GM21529 (cell line): ENCODE results near the gene PLA2G1B.

Experiments used
- ATAC-seq: cut with Tn5 transposase; IDR thresholded peaks from one replicate; pipeline ENCODE4 v1.9.1; 2021; ENCODE audit not compliant: unreplicated experiment

Gene PLA2G1B

DNA sequence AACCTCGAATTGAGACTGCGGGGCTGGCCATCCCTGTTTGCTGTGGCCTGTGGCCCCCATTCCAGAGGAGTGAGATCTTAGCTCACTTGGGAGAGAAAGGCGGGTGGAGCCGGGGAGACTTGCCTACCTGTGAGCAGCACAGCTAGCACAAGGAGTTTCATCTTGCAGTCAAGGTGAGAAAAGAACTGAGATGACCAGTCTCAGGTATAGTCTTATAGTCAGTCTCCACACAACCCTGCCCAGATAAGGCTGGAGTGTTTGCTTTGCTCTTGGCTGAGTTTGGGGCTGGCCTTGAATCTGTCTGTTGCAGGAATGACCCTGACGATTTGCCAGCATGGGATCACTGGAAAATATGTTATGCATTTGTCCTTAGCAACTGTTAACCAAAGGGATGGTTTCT is at the start of gene PLA2G1B:
TSS of gene PLA2G1B (minus strand) at position 187 of the 400 bp plus-strand sequence. CDS start at position 161, 26 bp downstream.
- no peak for ATAC-seq

DNA sequence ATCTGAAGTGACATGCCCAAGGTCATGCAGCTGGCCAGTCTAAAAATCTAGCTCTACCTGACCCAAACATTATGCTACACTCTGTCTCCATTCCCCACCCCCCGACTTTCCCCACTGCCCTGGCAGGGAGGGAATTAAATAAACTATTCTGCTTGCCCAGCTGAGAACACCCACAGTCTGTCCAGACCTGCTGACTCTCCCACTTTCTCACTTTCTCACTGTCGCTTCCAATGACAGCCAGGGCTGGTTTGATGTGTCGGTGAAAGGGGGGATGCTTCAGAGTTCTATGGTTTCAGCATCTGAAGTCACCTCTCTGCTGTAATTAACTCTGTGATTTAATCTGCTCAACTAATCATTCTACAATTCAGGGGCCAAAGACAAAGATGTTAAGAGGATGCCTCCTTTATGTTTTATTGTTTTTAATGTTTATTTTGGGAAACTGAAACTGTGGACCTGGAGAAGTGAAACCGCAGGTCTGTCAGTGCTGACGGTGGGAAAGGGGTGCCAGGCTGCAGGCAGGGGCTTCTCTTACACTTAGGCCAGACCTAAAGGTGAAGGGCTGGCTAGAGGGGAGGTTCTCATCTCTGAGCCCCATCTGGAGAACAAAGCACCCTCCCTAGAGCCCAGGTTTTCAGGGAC is 49.5 kb upstream of the PLA2G1B start:
- no peak for ATAC-seq

DNA sequence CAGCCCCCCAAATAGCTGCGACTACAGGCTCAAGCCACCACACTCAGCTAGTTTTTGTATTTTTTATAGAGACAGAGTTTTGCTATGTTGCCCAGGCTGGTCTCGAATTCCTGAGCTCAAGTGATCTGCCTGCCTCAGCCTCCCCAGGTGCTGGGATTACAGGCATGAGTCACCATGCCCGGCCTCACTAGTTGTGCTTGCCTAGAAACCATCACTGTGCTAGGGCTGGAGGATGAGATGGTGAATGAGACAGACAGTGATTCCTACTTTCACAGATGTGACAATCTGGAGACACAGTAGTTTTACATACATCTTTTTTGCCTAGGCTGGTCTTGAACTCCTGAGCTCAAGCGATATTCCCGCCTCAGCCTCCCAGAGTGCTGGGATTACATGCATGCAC is 48.8 kb upstream of the PLA2G1B start:
- ATAC-seq: no peak

DNA sequence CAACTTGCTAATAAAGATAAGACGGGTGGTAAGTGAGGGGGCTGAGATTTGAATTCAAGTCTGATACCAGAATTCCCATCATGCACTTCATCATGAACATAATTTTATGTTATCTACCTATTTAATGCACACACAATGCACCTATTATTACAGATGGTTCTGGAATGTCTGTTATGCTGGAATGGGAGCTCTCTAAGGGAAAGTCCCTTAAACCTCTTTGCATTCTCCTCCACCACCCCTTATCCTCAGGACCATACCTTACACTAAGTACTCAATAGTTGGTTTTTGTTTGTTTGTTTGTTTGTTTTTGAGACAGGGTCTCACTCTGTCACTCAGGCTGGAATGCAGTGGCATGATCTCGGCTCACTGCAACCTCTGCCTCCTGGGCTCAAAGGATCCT is 48.4 kb upstream of the PLA2G1B start:
- no peak for ATAC-seq

DNA sequence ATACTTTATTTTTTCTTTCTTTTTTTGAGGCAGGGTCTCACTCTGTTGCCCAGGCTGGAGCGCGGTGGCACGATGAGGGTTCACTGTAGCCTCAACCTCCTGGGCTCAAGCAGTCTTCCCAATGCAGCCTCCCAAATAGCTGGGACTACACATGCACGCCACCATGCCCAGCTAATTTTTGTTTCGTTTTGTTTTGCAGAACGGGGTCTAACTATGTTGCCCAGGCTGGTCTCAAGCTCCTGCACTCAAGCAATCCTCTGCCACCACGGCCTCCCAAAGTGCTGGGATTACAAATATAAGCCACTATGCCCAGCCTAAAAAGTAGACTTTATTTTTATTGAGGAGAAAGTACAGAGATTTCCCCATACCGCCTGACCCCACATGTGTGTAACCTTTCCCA is 46.1 kb upstream of the PLA2G1B start:
- ATAC-seq: no peak

DNA sequence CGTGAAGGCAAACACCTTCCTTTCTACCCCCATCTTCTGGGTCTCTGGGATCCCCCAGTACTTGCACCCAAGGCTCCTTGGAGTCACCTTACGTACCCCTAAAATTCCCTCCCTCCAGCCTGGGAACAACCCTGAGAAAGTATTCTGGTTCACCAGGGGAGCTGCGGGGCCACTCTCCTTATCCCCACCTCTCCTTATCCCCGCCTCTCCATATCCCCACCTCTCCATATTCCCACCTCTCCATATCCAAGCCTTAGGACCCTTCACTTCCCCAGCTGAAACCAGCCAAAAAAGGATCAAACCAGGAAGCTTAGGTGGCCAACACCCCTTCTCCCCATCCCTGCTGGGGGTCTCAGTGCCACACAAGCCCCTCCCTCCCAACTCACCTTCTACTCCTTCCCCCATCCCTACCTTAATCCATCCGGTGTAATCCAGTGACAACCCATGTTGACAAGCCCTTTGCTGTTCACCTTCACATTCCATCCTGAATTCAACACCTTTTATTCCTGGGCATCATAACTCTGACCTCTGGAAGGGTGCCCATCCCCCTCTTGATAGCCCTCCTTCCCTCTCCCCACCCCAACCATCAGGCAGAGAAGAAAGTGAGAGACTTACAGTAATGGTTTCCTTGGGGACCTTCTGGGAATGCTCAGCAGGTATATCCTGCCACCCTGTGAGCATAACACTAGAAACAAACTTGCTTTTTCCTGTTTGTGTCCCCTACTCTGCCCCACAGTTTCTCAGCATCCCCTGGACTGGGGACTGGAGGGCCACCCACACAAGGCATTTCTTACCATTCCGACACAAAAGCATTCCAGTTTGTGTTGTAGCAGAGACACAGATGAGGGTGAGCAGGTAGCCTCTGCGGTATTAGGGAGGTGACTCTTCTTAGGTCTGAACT is 43.0 kb upstream of the PLA2G1B start:
- no peak for ATAC-seq

DNA sequence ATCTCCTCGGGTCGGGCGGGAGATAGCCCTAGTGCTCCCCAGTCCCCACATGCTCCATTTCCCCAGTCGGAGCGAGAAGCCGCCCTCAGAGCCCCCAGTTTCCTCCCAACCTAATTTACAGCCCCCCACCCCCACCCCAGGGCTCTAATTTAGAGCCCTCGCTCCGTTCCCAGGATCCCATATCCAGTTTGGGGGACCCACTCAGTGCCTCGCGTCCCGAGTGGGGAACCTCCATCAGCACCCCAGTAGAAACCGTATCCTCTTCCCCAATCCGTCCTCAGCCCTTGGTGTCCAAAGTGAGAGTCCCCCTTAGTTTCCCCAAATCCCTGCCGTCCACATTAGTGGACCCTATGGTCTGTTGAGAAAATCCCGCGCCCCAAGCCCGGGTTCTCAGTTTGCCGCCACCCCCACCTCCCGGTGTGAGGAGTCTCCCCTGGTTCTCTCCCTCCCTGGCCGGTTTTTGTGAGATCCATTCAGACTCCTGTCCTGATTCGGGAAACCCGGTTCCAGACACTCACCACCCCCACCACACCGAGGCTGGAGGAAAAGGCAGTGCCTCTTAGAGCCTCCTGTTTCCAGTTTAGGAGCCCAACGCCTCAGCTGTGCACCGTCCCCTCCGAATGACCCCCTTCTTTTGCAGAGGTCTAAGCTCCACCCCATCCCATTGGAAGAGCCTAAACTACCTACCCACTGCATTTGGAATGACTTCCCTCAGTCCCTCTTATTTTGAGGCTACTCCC is 42.2 kb upstream of the PLA2G1B start:
- ATAC-seq: no peak

DNA sequence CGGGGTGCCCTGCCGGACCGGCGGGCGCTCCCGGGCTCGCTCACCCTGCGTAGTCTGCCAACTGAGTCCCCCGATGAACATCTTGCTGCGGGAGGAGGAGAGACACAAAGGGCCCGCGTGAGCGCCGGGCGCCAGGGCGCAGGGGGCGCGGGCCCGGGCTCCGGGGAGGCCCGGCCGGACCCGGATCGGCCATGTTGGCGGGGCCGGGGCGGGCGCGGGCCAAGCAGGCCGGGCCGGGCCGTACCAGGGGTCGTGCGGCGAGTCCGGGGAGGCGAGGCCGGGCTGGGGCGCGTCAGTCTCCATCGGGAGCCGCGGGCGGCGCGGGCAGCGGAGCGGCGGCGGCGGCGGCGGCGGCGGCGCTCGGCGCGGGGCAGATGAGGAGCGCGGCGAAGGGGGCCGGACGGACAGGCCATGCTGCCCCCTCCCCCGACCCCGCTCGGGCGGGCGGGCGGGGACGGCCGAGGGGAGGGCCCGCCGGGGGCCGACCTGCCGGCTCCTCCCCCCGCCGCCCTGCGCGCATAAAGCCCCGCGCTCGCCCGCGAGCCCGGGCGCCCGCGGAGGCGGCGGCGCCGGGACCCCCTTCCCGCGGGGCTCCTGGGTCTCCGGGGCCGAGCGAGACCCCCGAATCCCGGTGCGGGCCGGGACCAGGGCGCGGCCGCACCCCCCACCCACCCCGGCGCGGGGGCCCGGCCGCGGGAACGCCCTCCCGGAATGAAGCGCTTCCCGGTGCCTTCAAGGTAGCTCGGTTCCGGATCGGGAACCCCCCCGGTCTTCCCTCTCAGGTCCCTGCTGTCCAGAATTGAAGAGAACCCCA is 41.4 kb upstream of the PLA2G1B start, which contains the start of gene MSI1:
TSS of gene MSI1 (minus strand) at position 376 of the 814 bp plus-strand sequence. CDS start at position 303, 73 bp downstream.
- ATAC-seq: no peak

DNA sequence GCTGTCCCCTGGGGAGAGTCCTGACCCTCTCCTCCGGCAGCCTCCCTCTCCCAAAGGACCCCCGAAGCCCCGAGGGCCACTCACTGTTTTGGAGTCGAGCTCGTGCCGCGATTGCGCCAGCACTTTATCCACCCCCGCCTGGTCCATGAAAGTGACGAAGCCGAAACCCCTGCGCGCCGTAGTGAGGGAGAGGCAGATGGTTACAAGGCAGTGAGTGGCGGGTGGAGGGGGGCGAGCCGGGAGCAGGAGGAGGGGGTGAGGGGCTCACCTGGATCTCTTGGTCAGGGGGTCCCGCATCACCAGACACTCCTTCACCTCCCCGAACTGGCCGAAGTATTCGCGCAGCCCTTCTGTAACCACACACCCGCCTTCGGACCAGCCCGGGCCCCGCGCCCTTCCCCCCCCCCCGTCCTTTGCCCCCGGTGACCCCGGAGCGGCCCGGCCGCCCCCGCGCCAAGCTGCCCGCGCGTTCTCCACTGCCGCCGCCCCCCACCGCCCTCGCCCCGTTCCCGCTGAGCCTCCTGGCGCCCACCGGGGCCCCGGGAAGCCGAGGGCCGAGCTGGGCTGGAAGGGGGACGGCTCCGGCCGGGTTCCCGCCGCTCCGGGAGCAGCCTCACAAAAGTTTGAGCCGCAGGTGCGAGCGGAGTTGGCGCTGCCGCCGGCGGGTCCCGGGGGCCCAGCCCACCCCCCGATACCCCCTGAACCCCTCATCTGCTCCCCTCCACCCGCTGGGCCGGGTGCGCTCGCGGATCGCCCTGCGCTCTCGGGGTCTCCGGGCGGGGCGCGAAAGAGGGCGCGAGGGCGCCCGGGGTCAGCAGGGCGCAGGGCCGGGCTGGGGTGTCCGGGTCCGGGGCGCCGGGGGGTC is 40.6 kb upstream of the PLA2G1B start:
- no peak for ATAC-seq

DNA sequence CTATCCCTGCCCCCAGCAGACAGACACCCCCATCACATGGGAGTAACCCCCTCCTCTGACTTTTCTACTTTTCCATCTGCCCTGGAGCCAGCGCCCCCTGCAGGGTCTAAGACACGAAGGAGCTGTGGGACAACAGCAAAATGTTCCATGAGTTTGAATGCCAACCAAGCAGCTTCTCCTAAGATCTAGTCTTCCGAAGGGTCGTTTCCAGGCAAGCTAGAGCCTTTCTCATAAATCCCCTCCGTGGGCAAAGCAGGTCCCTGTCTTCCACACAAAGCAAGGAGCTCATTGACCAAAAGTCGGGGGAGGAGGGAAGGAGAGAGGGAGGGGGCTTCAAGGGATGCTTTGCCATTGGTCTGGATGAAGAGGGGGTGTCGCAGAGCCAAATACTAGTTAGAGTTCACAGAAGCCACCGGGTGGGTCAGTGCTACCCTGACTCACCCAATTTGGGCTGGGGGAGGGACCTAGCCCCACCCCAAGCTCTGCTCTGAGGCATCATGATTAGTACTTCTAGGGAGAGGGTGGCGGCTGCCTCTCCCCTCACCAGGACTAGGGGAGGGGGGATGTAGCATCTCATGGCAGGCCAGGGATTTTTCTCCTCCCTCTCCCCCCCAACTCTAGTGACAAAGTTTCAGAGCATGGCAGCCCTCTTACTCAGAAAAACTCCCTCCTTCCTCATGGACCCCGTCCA is 39.8 kb upstream of the PLA2G1B start:
- ATAC-seq: no peak

DNA sequence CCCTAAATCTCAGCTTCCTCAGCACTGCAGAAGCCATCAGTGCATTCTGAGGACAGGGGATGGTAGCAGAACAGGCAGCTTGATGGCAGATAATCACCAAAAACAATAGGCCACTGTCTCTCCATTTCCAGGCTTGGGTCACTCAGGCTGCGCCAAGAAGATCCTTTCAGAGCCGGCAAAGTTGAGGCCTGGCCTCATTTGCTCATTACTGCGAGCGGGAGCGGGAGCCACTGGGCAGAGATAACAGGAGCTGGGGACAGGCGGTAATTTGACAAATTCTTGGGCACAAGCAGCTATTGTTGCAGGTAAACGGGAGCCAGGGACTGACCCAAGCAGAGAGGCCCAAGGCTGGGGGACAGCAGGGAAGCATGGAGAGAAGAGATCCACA is 39.3 kb upstream of the PLA2G1B start:
- ATAC-seq: no peak

DNA sequence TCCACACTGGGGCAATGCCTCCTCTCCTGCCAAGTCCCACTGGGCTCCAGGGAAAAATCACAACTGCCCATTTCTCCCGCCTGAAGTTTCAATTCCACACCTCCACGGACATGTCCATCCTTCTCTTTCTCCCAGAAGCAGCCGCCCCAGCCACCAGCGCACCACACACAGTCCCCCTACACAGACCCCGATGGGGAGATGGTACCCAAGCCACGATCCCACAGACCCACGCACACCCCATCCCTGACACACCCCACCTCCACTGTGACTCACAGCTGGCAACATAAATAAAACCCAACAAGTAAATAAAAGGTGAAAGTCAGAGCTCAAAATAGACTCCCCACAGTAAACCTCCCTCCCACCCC is 38.7 kb upstream of the PLA2G1B start:
- no peak for ATAC-seq

DNA sequence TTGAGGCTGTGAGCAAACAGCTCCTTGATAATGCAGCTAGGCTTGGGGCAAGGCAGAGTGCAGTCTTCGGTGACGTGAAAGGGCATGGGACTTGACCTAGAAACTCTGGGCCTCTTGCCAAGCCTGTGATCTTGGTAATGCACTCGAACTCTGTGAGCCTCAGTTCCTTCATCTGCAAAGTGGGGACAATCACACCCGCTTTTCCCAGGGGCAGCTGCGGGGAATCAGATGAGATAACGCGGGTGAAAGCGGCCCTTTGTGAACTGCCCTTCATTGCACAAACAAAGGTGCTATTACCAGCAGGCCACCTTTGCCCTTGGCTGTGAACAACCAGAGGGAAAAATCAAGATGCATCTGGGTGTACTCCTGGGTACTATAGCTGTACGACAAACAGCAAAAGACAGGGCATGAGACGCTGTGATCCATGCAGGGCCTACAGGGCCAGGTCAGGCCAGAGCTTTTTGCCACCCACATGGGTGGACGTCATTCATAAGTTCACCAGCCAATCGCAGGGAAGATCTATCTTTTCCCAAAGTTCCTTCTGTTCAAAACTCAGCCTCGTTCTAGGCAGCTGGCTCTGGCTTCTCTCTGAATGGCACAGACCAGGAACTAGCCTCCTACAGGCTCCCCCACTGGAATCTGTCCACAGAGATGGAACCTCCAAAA is 38.2 kb upstream of the PLA2G1B start:
- no peak for ATAC-seq

DNA sequence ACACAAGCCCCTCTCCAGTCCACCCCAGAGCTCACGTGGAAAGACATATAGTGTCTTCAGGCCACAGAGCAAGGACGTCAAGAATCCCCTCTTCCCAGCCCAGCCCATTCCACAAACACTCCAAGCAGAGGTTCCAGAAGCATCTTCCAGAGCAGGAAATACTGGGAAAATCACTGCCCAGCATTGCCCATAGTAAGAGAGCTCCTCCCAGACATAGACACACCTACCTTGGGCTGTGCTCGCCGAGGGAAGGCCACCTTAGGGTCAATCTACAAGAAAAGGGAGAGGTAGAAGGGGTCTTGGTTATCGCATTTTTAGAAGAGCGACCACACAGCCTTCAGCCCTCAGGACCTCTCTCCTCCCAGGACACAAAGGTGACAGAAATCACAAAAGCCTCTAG is 36.9 kb upstream of the PLA2G1B start:
- ATAC-seq: no peak

DNA sequence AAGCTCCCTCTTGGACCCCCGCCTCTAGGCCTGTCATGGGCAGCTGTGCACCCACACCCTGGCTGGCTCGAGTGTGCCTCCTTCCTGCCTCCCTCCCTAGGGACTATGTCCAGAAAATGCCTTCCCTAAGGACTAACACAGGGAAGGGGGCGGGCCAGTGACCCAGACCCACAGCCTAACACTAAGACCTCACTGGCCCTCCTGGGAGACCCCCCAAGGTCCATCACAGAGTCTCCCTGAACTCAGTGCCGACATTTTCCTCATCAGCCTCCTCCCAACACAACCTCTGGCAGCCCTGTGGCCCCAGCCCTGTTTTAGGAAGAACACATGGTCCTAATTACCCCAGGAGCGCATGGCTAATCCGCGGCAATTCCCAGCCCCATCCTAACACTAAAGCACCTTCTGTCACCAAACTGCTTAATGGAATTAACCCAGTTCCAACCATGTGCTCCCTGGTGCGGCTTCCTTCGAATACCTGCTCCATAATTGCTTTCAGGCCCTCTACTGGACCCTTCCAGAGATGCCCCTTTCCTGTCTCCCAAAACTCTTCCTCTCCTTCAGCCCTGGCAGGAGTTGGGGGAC is 35.8 kb upstream of the PLA2G1B start:
- no peak for ATAC-seq

DNA sequence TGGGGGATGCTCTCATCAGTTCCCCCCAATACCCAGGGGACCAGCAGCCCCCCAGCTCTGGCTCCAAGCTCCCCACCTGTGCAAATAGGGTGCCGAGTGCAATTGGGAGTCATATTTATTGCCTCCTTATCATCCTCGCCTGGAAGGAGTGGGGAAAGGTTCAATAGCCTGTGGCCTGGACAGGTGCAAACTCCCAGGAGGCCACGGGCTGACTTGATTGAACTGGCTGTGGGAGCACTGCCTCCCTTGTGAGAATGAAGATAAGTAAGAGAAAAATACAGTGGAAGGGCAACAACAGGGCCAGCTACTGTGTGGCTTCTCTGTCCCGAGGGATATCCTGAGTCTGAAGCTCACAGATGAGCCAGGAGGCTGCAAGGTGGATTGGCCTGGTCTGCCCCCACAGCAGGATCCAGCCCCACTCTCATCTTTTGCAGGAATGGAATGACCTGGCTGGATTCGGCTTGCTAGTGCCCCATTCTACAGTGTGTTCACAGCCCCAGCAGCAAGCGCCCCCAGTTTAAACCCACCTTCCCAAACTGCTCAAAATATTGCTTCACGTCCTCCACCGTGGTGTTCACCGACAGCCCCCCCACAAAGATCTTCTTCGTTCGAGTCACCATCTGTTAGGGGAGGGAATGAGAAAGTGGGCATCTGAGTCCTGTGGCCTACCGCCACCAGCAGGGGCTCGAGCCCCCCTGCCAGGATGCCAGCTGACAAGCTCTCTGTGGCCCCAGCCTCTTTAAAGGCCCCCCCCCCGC is 35.1 kb upstream of the PLA2G1B start:
- ATAC-seq: no peak

DNA sequence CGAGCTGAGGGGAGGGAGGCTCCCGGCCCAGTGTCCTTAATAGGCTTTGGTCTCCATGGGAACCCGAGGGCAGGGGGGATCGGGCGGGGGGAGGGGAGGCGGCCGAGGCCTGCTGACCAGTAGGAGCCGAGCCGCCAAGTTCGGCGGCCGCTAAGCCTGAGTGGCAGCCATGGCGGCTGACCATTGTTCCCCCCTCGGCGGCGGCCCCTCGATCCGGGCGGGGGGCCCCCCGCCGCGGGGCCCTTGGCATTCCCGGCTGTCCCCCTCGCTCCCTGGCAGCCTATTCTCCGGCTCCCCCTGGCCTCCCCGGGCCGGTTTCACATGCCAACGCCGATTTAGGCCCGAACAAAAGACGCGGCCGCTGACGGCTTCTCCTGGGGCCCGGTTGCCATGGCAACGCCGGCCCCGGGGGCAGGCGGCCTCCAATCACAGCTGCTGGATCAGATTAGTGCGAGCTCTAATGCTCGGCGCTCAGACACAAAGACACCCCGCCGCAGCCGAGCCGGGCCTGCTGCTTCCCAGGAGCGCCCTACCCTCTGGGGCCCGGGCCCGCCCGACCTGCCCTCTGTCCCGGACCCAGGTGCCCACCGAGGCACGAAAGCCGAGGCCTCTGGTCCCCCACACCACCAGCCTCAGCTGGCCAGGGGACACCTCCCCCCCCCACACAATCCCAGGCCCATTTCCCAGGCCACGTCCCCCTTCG is 34.1 kb upstream of the PLA2G1B start:
- no peak for ATAC-seq
